ENCODE data around the gene LHPP. TPM values are rescaled to one million over a fixed set of nuclear protein-coding genes. Genes with fewer than 3 reads are reported as not detected.

LHPP gene
- total RNA-seq, 1 experiment from 2014 or later: 3.7 TPM

- TF ChIP-seq CTCF (IDR thresholded peaks at IDR 0.05; ENCODE audit: unreplicated experiment): no peak
- intact Hi-C loops (cut with micrococcal nuclease): no loop called here
- ChIA-PET CTCF (interaction anchor here (0.6 kb wide), 1 partner anchor 358 kb away, joined by 3 read pairs; no protein-coding TSS in a partner anchor), POLR2A (no interaction called here)
- no peak for DNase-seq (ENCODE audit: unreplicated experiment)
- Mint-ChIP-seq H3K27me3 (ENCODE audit: insufficient read depth, unreplicated experiment) (no peaks in the 10 kb centered on the region), H3K27ac (ENCODE audit: low read depth, unreplicated experiment) (no peak overlapping the region), H3K9me3 (ENCODE audit: unreplicated experiment) (no peaks in the 10 kb centered on the region), H3K36me3 (ENCODE audit: insufficient read depth, unreplicated experiment) (peaks cover 3% of the 10 kb centered on the region), H3K4me1 (ENCODE audit: insufficient read depth, unreplicated experiment) (peaks cover 13% of the 10 kb centered on the region), H3K4me3 (ENCODE audit: unreplicated experiment) (no peak overlapping the region)
- no TSS peak for BruUV-seq (replicated peaks)
Observed at GRCh38 chr10:124465777-124466488, 4.3 kb downstream of the LHPP start.

GRCh38 chr10:124467165-124467564, 5.5 kb downstream of the LHPP start:
- ChIA-PET POLR2A (no interaction called here), CTCF (no interaction called here)
- H3K4me1 Mint-ChIP-seq (ENCODE audit: insufficient read depth, unreplicated experiment): peaks cover 7% of the 10 kb centered on the region
- intact Hi-C loops (cut with micrococcal nuclease): no loop called here
- no peak overlapping the region for H3K27ac Mint-ChIP-seq (ENCODE audit: low read depth, unreplicated experiment)
- DNase-seq (ENCODE audit: unreplicated experiment): no peak
- TF ChIP-seq CTCF (IDR thresholded peaks at IDR 0.05; ENCODE audit: unreplicated experiment): no peak
- H3K36me3 Mint-ChIP-seq (ENCODE audit: insufficient read depth, unreplicated experiment): peaks cover 6% of the 10 kb centered on the region
- no peak overlapping the region for H3K4me3 Mint-ChIP-seq (ENCODE audit: unreplicated experiment)
- no peaks in the 10 kb centered on the region for H3K27me3 Mint-ChIP-seq (ENCODE audit: insufficient read depth, unreplicated experiment)
- BruUV-seq (replicated peaks): no TSS peak
- H3K9me3 Mint-ChIP-seq (ENCODE audit: unreplicated experiment): no peaks in the 10 kb centered on the region

- Mint-ChIP-seq H3K9me3 (ENCODE audit: unreplicated experiment) (no peaks in the 10 kb centered on the region), H3K4me1 (ENCODE audit: insufficient read depth, unreplicated experiment) (peaks cover 7% of the 10 kb centered on the region), H3K27me3 (ENCODE audit: insufficient read depth, unreplicated experiment) (no peaks in the 10 kb centered on the region), H3K4me3 (ENCODE audit: unreplicated experiment) (no peak overlapping the region), H3K27ac (ENCODE audit: low read depth, unreplicated experiment) (no peak overlapping the region), H3K36me3 (ENCODE audit: insufficient read depth, unreplicated experiment) (peaks cover 6% of the 10 kb centered on the region)
- POLR2A ChIA-PET: no interaction called here
- TF ChIP-seq CTCF (IDR thresholded peaks at IDR 0.05; ENCODE audit: unreplicated experiment): no peak
- intact Hi-C loops (cut with micrococcal nuclease): no loop called here
- CTCF ChIA-PET: interaction anchor here (0.6 to 0.7 kb wide), 3 partner anchors 473 to 879 kb away, joined by 3 to 4 read pairs (median 3); no protein-coding TSS in a partner anchor
- no TSS peak for BruUV-seq (replicated peaks)
- DNase-seq (ENCODE audit: unreplicated experiment): no peak
Observed at GRCh38 chr10:124468624-124469023, 7.0 kb downstream of the LHPP start.

- H3K27me3 Mint-ChIP-seq (ENCODE audit: insufficient read depth, unreplicated experiment): no peaks in the 10 kb centered on the region
- ChIA-PET CTCF (no interaction called here), POLR2A (no interaction called here)
- no peak overlapping the region for H3K4me3 Mint-ChIP-seq (ENCODE audit: unreplicated experiment)
- peaks cover 6% of the 10 kb centered on the region for H3K36me3 Mint-ChIP-seq (ENCODE audit: insufficient read depth, unreplicated experiment)
- DNase-seq (ENCODE audit: unreplicated experiment): no peak
- intact Hi-C loops (cut with micrococcal nuclease): no loop called here
- no TSS peak for BruUV-seq (replicated peaks)
- H3K27ac Mint-ChIP-seq (ENCODE audit: low read depth, unreplicated experiment): no peak overlapping the region
- peaks cover under 1% of the 10 kb centered on the region for H3K4me1 Mint-ChIP-seq (ENCODE audit: insufficient read depth, unreplicated experiment)
- H3K9me3 Mint-ChIP-seq (ENCODE audit: unreplicated experiment): no peaks in the 10 kb centered on the region
- no peak for TF ChIP-seq CTCF (IDR thresholded peaks at IDR 0.05; ENCODE audit: unreplicated experiment)
Observed at GRCh38 chr10:124469956-124470484, 8.4 kb downstream of the LHPP start.
